HG02981 (cell line): Measurements from ENCODE around the gene OR51E1.

Source experiments
- ATAC-seq: cut with Tn5 transposase; IDR thresholded peaks from one replicate; pipeline ENCODE4 v1.9.1; 2021; ENCODE audit warnings: mild to moderate bottlenecking, moderate library complexity; ENCODE audit not compliant: unreplicated experiment

The OR51E1 gene

GRCh38 chr11:4647766-4648165 lies 4.0 kb downstream of the OR51E1 start:
- ATAC-seq, result no peak

- ATAC-seq, result no peak
Measured at GRCh38 chr11:4654635-4655369, 11.0 kb downstream of the OR51E1 start.

- no peak for ATAC-seq
Measured at GRCh38 chr11:4658629-4659445, 15.1 kb downstream of the OR51E1 start.

- no peak for ATAC-seq
Measured at GRCh38 chr11:4662876-4663275, 19.1 kb downstream of the OR51E1 start.

GRCh38 chr11:4664183-4664582 lies 20.4 kb downstream of the OR51E1 start:
- no peak for ATAC-seq

- ATAC-seq, result no peak
Measured at GRCh38 chr11:4664786-4665185, 21.0 kb downstream of the OR51E1 start.

GRCh38 chr11:4665424-4665823 lies 21.6 kb downstream of the OR51E1 start:
- ATAC-seq, result no peak

- no peak for ATAC-seq
Measured at GRCh38 chr11:4671741-4672140, 28.0 kb downstream of the OR51E1 start.

- ATAC-seq, result no peak
Measured at GRCh38 chr11:4672470-4672869, 28.7 kb downstream of the OR51E1 start.

- ATAC-seq, result no peak
Measured at GRCh38 chr11:4673781-4674180, 30.0 kb downstream of the OR51E1 start.

GRCh38 chr11:4677948-4678347 lies 34.2 kb downstream of the OR51E1 start:
- ATAC-seq, result no peak

GRCh38 chr11:4680341-4680740 lies 36.6 kb downstream of the OR51E1 start:
- no peak for ATAC-seq

GRCh38 chr11:4682623-4683419 lies 39.0 kb downstream of the OR51E1 start:
- no peak for ATAC-seq

- no peak for ATAC-seq
Measured at GRCh38 chr11:4684631-4685285, 41.0 kb downstream of the OR51E1 start.

GRCh38 chr11:4695442-4695841 lies 51.7 kb downstream of the OR51E1 start:
- no peak for ATAC-seq

- no peak for ATAC-seq
Measured at GRCh38 chr11:4697585-4697984, 53.8 kb downstream of the OR51E1 start, which contains the start of gene OR51E2. Gene OR51E2, minus strand, starts transcription at chr11:4697853. Its CDS starts 15,142 bp downstream, at chr11:4682711.

GRCh38 chr11:4699697-4700435 lies 56.1 kb downstream of the OR51E1 start:
- peak; percentile 76 for ATAC-seq

- ATAC-seq, result no peak
Measured at GRCh38 chr11:4700436-4700820, 56.6 kb downstream of the OR51E1 start.

- peak; percentile 58 for ATAC-seq
Measured at GRCh38 chr11:4704054-4704789, 60.4 kb downstream of the OR51E1 start, which contains the start of gene MMP26. Gene MMP26, plus strand, starts transcription at chr11:4704784.
